Cardiac muscle cell (in vitro differentiated cells and primary cell): ENCODE results near the gene TMEM259. TPM values are rescaled to one million over a fixed set of nuclear protein-coding genes. Genes with fewer than 3 reads are reported as not detected.

ENCODE experiments used
- DNase-seq, 2 donors: peaks; one replicate each; pipeline versions ENCODE4 v3.0.0 to v3.0.0-alpha.2; 2010 to 2017; ENCODE audit warnings: low read depth in 1 of 2, low spot score in 1 of 2
- H3K27ac ChIP-seq: fragments of 200-600 bp; sonication (generic); 2 replicates; pipeline ENCODE4 v1.5.1; 2016
- H3K27me3 ChIP-seq: fragments of 200-600 bp; sonication (generic); 2 replicates; pipeline ENCODE4 v1.6.0; 2016; ENCODE audit warnings: control low read depth
- H3K36me3 ChIP-seq: fragments of 200-600 bp; sonication (generic); 2 replicates; pipeline ENCODE4 v1.5.1; 2016; ENCODE audit warnings: control low read depth
- H3K4me1 ChIP-seq: fragments of 200-600 bp; sonication (generic); 2 replicates; pipeline ENCODE4 v1.8.1; 2017; ENCODE audit warnings: low read depth, mild to moderate bottlenecking, mixed run types
- H3K4me3 ChIP-seq: fragments of 200-600 bp; sonication (generic); 2 replicates; pipeline ENCODE4 v1.5.1; 2016; ENCODE audit warnings: mild to moderate bottlenecking
- H3K9me3 ChIP-seq: fragments of 200-600 bp; sonication (generic); 2 replicates; pipeline ENCODE4 v1.5.1; 2017; ENCODE audit warnings: low read depth, mild to moderate bottlenecking, control low read depth
- polyA plus RNA-seq: library from polyadenylated mRNA; unstranded; fragments of >200 nt; fragmentation: Nextera tagmentation; extraction: Ambion mirVana; gene quantifications from 2 replicates; pipeline ENCODE4 v1.2.1, GENCODE V29; 2016
- total RNA-seq: library from RNA; depleted of rRNA; stranded (reverse); fragments of >200 nt; gene quantifications from 2 replicates; pipeline ENCODE4 v1.2.3, GENCODE V29; 2016
- TF ChIP-seq, protein P1 (sequence below): IDR thresholded peaks from 2 replicates; pipeline ENCODE4 v1.5.1; 2012; ENCODE audit warnings: low read depth, mild to moderate bottlenecking, low read length

Gene TMEM259
- total and polyA plus RNA-seq, 2 experiments from 2014 or later = 370 to 403 TPM

DNA sequence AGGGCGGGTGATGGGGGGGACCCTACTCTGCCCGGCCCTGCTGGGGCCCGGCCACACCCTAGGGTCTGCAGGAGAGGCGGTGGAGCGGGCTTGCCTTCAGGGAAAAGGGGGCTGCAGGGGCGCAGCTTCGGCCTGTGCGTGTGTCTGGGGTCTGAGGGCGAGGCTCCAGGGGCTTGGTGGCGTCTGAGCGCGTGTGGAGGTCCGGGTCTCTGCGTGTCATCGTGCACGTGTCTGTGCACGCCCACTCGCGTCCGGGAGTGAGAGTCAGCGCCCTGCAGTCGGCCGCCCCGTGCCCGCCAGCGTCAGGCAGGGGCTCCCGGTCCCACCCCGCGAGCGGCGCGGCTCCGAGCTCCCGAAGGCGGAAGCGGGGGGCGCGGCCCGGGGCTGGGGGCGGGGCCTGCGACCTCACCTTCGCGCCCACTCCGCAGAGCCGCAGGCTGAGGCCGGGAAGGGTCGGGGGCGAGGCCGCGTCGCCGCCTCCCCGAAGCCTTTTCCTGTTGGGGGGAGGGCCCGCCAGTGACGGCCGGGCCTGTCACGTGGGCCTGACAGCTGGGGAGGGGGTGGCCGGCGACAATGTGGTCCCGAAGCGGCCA, 45.9 kb upstream of the TMEM259 start, which contains the start of gene ARHGAP45:
ARHGAP45 (plus strand) TSS at position 420 of the 593 bp plus-strand sequence. CDS start 239 bp downstream, outside the sequence.
- TF ChIP-seq, protein P1, sequence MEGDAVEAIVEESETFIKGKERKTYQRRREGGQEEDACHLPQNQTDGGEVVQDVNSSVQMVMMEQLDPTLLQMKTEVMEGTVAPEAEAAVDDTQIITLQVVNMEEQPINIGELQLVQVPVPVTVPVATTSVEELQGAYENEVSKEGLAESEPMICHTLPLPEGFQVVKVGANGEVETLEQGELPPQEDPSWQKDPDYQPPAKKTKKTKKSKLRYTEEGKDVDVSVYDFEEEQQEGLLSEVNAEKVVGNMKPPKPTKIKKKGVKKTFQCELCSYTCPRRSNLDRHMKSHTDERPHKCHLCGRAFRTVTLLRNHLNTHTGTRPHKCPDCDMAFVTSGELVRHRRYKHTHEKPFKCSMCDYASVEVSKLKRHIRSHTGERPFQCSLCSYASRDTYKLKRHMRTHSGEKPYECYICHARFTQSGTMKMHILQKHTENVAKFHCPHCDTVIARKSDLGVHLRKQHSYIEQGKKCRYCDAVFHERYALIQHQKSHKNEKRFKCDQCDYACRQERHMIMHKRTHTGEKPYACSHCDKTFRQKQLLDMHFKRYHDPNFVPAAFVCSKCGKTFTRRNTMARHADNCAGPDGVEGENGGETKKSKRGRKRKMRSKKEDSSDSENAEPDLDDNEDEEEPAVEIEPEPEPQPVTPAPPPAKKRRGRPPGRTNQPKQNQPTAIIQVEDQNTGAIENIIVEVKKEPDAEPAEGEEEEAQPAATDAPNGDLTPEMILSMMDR = no peak
- Histone ChIP-seq H3K9me3 (no peaks in the 10 kb centered on the region), H3K27me3 (peaks cover 13% of the 10 kb centered on the region), H3K27ac (peak within 1 kb of the TSS; percentile 73), H3K4me1 (peaks cover 18% of the 10 kb centered on the region), H3K36me3 (no peaks in the 10 kb centered on the region), H3K4me3 (peak within 1 kb of the TSS; percentile 21)
- no peak for DNase-seq

DNA sequence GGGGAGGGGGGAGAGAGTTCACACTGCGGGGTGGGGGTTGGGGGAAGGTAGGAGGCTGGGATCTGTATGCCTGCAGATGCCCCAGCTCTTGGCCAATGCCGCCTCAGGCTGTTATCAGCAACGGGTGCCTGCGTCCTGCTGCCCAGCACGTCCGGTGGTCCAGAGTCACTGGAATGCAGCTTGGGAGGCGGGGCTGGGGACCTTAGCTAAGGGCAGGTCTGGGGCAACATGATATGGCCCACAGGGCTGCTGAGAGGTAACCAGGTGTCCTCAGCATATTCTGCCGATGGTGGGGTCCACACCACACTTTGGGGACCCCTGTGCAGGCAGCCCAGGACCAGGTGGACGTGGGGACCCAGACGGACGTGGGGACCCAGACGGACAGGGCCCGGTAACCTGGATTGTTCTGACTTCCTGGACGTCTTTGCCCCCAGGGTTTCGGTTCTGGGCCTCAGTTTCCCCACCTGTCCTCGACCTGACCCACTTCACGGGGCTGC, 45.4 kb upstream of the TMEM259 start:
- no peaks in the 10 kb centered on the region for H3K36me3 ChIP-seq
- peaks cover 18% of the 10 kb centered on the region for H3K4me1 ChIP-seq
- peak overlapping the region; percentile 21 for H3K4me3 ChIP-seq
- TF ChIP-seq, protein P1 = no peak
- H3K27ac ChIP-seq = peak overlapping the region; percentile 73
- peaks cover 13% of the 10 kb centered on the region for H3K27me3 ChIP-seq
- peak in 1 of 2 donors; percentile 84 for DNase-seq
- H3K9me3 ChIP-seq = no peaks in the 10 kb centered on the region

DNA sequence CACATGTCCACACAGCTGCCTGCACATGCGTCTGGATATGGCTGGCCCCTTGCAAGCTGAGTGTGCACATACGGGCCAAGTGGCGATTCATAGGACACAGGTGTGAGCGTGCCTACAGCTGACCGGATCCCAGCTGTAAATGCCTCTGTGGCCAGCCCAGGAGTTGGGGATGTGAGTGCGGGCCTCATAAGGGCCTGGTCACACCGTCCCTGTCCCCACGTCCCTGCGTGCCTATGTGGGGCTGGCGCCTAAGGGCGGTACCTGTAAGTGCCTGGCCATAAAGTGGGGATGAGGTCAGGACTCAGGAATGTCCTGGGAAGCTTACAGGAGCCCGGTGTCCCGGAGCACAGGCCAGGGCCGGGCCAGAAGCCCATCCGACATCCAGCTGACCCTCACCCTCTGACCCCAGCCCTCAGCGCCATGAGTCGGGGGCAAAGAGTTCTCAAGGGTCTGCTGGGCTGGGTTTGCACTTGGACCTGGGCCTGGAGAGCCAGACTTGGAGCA, 44.7 kb upstream of the TMEM259 start:
- Histone ChIP-seq H3K4me1 (peaks cover 18% of the 10 kb centered on the region), H3K9me3 (no peaks in the 10 kb centered on the region), H3K27ac (peak overlapping the region; percentile 73), H3K4me3 (no peak overlapping the region), H3K27me3 (peaks cover 8% of the 10 kb centered on the region), H3K36me3 (no peaks in the 10 kb centered on the region)
- TF ChIP-seq, protein P1 = no peak
- DNase-seq = peak in 1 of 2 donors; percentile 37

DNA sequence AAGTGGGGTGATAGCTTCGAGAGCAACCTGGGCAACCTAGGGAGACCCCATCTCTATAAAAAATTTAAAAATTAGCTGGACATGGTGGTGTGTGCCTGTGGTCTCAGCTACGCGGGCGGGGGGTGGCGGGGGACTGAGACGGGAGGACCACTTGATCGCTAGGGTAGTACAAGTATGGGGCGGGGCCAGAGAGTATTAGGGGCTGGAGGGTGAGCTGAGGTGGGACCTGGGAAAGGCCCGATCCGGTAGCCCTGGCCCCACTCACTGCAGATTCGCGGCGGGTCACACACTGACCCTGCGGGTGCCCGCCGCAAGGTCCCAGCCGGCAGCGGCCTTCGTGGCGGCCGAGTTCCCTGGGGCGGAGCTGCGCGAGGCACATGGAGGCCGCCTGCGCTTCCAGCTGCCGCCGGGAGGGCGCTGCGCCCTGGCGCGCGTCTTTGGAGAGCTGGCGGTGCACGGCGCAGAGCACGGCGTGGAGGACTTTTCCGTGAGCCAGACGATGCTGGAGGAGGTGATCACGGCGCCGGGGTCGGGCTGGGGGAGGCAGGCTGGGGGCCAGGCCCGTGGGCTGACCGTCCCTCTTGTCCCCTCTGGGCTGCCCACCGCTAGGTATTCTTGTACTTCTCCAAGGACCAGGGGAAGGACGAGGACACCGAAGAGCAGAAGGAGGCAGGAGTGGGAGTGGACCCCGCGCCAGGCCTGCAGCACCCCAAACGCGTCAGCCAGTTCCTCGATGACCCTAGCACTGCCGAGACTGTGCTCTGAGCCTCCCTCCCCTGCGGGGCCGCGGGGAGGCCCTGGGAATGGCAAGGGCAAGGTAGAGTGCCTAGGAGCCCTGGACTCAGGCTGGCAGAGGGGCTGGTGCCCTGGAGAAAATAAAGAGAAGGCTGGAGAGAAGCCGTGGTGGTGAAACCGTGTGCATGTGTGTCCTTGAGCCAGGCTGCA, 44.0 kb upstream of the TMEM259 start:
- Histone ChIP-seq H3K36me3 (no peaks in the 10 kb centered on the region), H3K4me3 (no peak overlapping the region), H3K27ac (peak overlapping the region; percentile 73), H3K9me3 (no peaks in the 10 kb centered on the region), H3K27me3 (peaks cover 5% of the 10 kb centered on the region), H3K4me1 (peaks cover 18% of the 10 kb centered on the region)
- DNase-seq = peak; percentile 72 to 86
- TF ChIP-seq, protein P1 = peak; percentile 65

DNA sequence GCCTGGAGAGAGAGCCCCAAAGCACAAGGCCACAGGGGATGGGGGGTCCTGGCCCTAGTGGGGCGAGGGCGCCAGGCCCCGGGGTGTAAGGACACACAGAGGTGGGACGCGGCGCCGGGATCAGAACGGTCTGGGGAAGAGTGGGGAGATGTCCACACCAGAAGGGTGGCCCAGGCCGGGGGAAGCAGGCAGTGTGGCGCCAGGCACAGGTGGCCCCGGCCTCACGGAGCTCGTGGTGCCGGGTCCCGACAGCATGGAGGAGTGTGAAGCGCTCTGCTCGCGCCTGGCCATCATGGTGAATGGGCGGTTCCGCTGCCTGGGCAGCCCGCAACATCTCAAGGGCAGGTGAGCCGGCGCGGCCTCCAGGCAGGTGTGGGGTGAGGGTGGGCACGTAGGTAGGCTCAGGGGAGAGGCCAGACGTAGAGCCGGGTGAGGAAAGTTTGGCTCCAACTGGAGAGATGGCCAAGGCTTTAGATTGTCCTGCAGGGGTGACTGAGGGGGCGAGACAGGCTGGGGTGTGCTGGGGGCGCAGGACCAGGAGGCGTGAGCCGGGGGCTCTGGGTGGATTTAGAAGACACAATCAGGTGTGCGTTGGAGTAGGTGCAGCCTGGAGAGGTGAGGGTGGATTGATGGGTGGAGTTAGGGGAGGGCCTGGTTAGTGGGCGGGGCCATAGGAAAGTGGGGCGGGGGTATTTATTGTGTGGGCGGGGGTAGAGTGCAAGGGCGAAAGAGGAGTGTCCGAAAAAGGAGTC, 43.2 kb upstream of the TMEM259 start:
- peaks cover 18% of the 10 kb centered on the region for H3K4me1 ChIP-seq
- H3K27me3 ChIP-seq = peaks cover 5% of the 10 kb centered on the region
- no peaks in the 10 kb centered on the region for H3K36me3 ChIP-seq
- H3K4me3 ChIP-seq = no peak overlapping the region
- TF ChIP-seq, protein P1 = no peak
- H3K9me3 ChIP-seq = no peaks in the 10 kb centered on the region
- H3K27ac ChIP-seq = no peak overlapping the region
- no peak for DNase-seq
